GM23338 (cell line): ENCODE measurements around the gene DCAF11. TPM values are rescaled to one million over a fixed set of nuclear protein-coding genes. Genes with fewer than 3 reads are reported as not detected.

Experiments used
- ATAC-seq: fragments of 200-7000 bp; cut with Tn5 transposase; 3 replicates; pipeline ENCODE4 v1.9.1; 2020
- DNase-seq: peaks from one replicate; pipeline ENCODE4 v3.0.0-alpha.2; 2015; ENCODE audit warnings: low spot score
- H2AFZ ChIP-seq: fragments of 200-600 bp; sonication (generic); 2 replicates; pipeline ENCODE4 v1.8.0; 2016; ENCODE audit warnings: antibody characterized with exemption, mild to moderate bottlenecking, moderate library complexity
- H3F3A ChIP-seq: fragments of 200-600 bp; sonication (generic); replicated peaks from 2 replicates; pipeline ENCODE4 v1.8.0; 2017; ENCODE audit warnings: antibody characterized with exemption, mixed run types, low read depth
- H3K27ac ChIP-seq: fragments of 200-600 bp; sonication (generic); 2 replicates; pipeline ENCODE4 v1.6.1; 2016; ENCODE audit warnings: low read depth
- H3K27me3 ChIP-seq: fragments of 200-600 bp; sonication (generic); 2 replicates; pipeline ENCODE4 v1.8.0; 2016; ENCODE audit warnings: mild to moderate bottlenecking, mixed run types, moderate library complexity; ENCODE audit not compliant: insufficient read depth
- H3K36me3 ChIP-seq: fragments of 200-600 bp; sonication (generic); 2 replicates; pipeline ENCODE4 v1.8.0; 2016; ENCODE audit warnings: mild to moderate bottlenecking; ENCODE audit not compliant: insufficient read depth
- H3K4me1 ChIP-seq: fragments of 200-600 bp; sonication (generic); 2 replicates; pipeline ENCODE4 v1.8.0; 2016; ENCODE audit warnings: mild to moderate bottlenecking, moderate library complexity; ENCODE audit not compliant: insufficient read depth
- H3K4me2 ChIP-seq: fragments of 200-600 bp; sonication (generic); 2 replicates; pipeline ENCODE4 v1.7.1; 2017; ENCODE audit warnings: mixed run types
- H3K4me3 ChIP-seq: fragments of 200-600 bp; sonication (generic); 2 replicates; pipeline ENCODE4 v1.6.1; 2016; ENCODE audit warnings: mixed run types
- H3K79me2 ChIP-seq: fragments of 200-600 bp; sonication (generic); replicated peaks from 2 replicates; pipeline ENCODE4 v1.8.0; 2017; ENCODE audit warnings: mild to moderate bottlenecking; ENCODE audit not compliant: insufficient read depth
- H3K9me2 ChIP-seq: fragments of 200-600 bp; sonication (generic); 2 replicates; pipeline ENCODE4 v1.8.0; 2017; ENCODE audit not compliant: insufficient read depth
- H4K20me1 ChIP-seq: fragments of 200-600 bp; sonication (generic); replicated peaks from 2 replicates; pipeline ENCODE4 v1.8.0; 2017; ENCODE audit warnings: mild to moderate bottlenecking; ENCODE audit not compliant: insufficient read depth
- H3K27ac Mint-ChIP-seq: 2 replicates; pipeline ENCODE4 v1.8.0; 2020; ENCODE audit warnings: inconsistent platforms, mild to moderate bottlenecking, moderate library complexity, mixed read lengths
- H3K27me3 Mint-ChIP-seq: 3 replicates; pipeline ENCODE4 v1.8.0; 2022; ENCODE audit warnings: low read depth, mild to moderate bottlenecking, moderate library complexity, mixed read lengths, inconsistent platforms; ENCODE audit not compliant: insufficient read depth, poor library complexity
- H3K36me3 Mint-ChIP-seq: 3 replicates; pipeline ENCODE4 v1.8.0; 2021; ENCODE audit warnings: low read depth, mild to moderate bottlenecking, inconsistent platforms, moderate library complexity, mixed read lengths
- H3K4me1 Mint-ChIP-seq: 3 replicates; pipeline ENCODE4 v1.8.0; 2020; ENCODE audit warnings: mild to moderate bottlenecking, inconsistent platforms, mixed read lengths
- H3K4me3 Mint-ChIP-seq: 3 replicates; pipeline ENCODE4 v1.8.0; 2021; ENCODE audit warnings: moderate library complexity, mild to moderate bottlenecking, inconsistent platforms, mixed read lengths
- H3K9me3 Mint-ChIP-seq: 3 replicates; pipeline ENCODE4 v1.8.0; 2020; ENCODE audit warnings: moderate library complexity, mild to moderate bottlenecking, inconsistent platforms, mixed read lengths
- CREB1 ChIP-seq: fragments of 250-450 bp; sonication (Bioruptor Pico); IDR thresholded peaks from 2 replicates; pipeline ENCODE4 v1.5.0; 2020; ENCODE audit warnings: low read depth, mild to moderate bottlenecking, moderate library complexity
- EZH2 ChIP-seq: fragments of 200-600 bp; sonication (generic); IDR thresholded peaks from one replicate; pipeline ENCODE4 v1.8.0; 2017; ENCODE audit warnings: antibody characterized with exemption, mild to moderate bottlenecking, low read depth; ENCODE audit not compliant: unreplicated experiment
- EZH2phosphoT487 ChIP-seq: fragments of 200-600 bp; sonication (generic); IDR thresholded peaks from one replicate; pipeline ENCODE4 v1.8.1; 2018; ENCODE audit warnings: antibody characterized with exemption; ENCODE audit not compliant: unreplicated experiment
- JUNB ChIP-seq: IDR thresholded peaks from one replicate; pipeline ENCODE4 v1.6.1; 2016; ENCODE audit warnings: antibody characterized with exemption; ENCODE audit not compliant: unreplicated experiment
- NANOG ChIP-seq: IDR thresholded peaks from 2 replicates; pipeline ENCODE4 v1.6.1; 2016; ENCODE audit warnings: antibody characterized with exemption, borderline replicate concordance
- POLR2AphosphoS5 ChIP-seq: IDR thresholded peaks from 2 replicates; pipeline ENCODE4 v1.6.1; 2016; ENCODE audit warnings: antibody characterized with exemption, low read depth
- STAT1 ChIP-seq: IDR thresholded peaks from one replicate; pipeline ENCODE4 v1.6.1; 2016; ENCODE audit warnings: antibody characterized with exemption; ENCODE audit not compliant: unreplicated experiment
- ZNF114 ChIP-seq: fragments of 250-450 bp; sonication (Bioruptor Pico); IDR thresholded peaks from 2 replicates; pipeline ENCODE4 v1.5.0; 2020; ENCODE audit warnings: mild to moderate bottlenecking, moderate library complexity
- ZNF331 ChIP-seq: fragments of 250-450 bp; sonication (Bioruptor Pico); IDR thresholded peaks from 2 replicates; pipeline ENCODE4 v1.5.0; 2020; ENCODE audit warnings: low read depth, mild to moderate bottlenecking, moderate library complexity
- polyA plus RNA-seq: library from polyadenylated mRNA; unstranded; fragments of >200 nt; fragmentation: Nextera tagmentation; extraction: Ambion mirVana; gene quantifications from 2 replicates; pipeline ENCODE4 v1.2.1, GENCODE V29; 2016
- total RNA-seq: library from RNA; depleted of rRNA; stranded (reverse); fragments of >200 nt; shearing (Covaris generic); gene quantifications from 2 replicates; pipeline ENCODE4 v1.2.3, GENCODE V29; 2014
- TF ChIP-seq, protein P1 (sequence below): IDR thresholded peaks from one replicate; pipeline ENCODE4 v1.6.1; 2018; ENCODE audit warnings: antibody characterized with exemption; ENCODE audit not compliant: unreplicated experiment
- TF ChIP-seq, protein P2 (sequence below), 2 experiments: fragments of 200-600 bp in 1 of 2; sonication (generic) in 1 of 2; conservative IDR thresholded peaks; 2 replicates each; pipeline versions ENCODE4 v1.5.1 to v1.6.1; 2016 to 2017; ENCODE audit warnings: antibody characterized with exemption in 2 of 2, low read depth in 2 of 2, mild to moderate bottlenecking in 2 of 2, moderate library complexity in 1 of 2
- TF ChIP-seq, protein P3 (sequence below): IDR thresholded peaks from 2 replicates; pipeline ENCODE4 v1.6.1; 2016; ENCODE audit warnings: antibody characterized with exemption
- TF ChIP-seq, protein P4 (sequence below): fragments of 250-450 bp; sonication (Bioruptor Pico); IDR thresholded peaks from 2 replicates; pipeline ENCODE4 v1.5.0; 2020; ENCODE audit warnings: mild to moderate bottlenecking, moderate library complexity

DCAF11 gene
- total and polyA plus RNA-seq, 2 experiments from 2014 or later: 18.6 to 93.2 TPM

DNA sequence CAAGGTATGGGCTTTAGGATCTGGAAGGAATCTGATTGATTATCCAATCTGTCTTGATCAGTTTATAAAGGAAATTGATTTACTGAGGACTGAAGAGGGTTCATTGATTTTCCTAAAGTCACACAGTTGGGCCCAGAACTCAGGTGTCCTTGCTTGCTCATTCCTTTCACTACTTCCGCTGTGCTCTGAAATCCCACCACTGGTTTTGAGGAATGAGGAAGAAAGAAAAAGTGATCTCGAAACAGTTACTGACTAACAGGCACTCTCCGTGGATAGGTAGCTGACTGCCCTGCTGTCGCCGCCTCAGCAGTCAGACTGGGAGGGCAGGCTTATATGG is 15.8 kb downstream of the DCAF11 start, which contains the start of gene FITM1:
Gene FITM1, plus strand, starts transcription at position 280 of the 337 bp plus-strand sequence. CDS start 905 bp downstream, outside the sequence.
- H3K4me1 ChIP-seq: peaks cover 8% of the 10 kb centered on the region; the same call in 1 of the 2 replicates
- no peak within 1 kb of the TSS for H2AFZ ChIP-seq
- no peaks in the 10 kb centered on the region for H4K20me1 ChIP-seq
- H3F3A ChIP-seq: peaks cover 12% of the 10 kb centered on the region
- Mint-ChIP-seq H3K9me3 (no peaks in the 10 kb centered on the region), H3K27me3 (peaks cover 5% of the 10 kb centered on the region), H3K4me1 (peaks cover 15% of the 10 kb centered on the region), H3K4me3 (no peak within 1 kb of the TSS; the same call in 2 of the 3 replicates), H3K36me3 (no peaks in the 10 kb centered on the region; the same call in 2 of the 3 replicates), H3K27ac (no peak within 1 kb of the TSS)
- H3K27me3 ChIP-seq: no peaks in the 10 kb centered on the region
- H3K27ac ChIP-seq: no peak within 1 kb of the TSS
- ATAC-seq (no peak), DNase-seq (no peak)
- H3K79me2 ChIP-seq: no peaks in the 10 kb centered on the region
- no peaks in the 10 kb centered on the region for H3K9me2 ChIP-seq
- no peak within 1 kb of the TSS for H3K4me3 ChIP-seq
- no peak within 1 kb of the TSS for H3K4me2 ChIP-seq
- no peaks in the 10 kb centered on the region for H3K36me3 ChIP-seq
- TF ChIP-seq POLR2AphosphoS5 (no peak), ZNF331 (no peak), CREB1 (CRISPR knock-in tag) (no peak), NANOG (no peak), EZH2 (no peak), EZH2phosphoT487 (no peak), ZNF114 (no peak), JUNB (no peak), STAT1 (no peak)
- TF ChIP-seq, protein P1, sequence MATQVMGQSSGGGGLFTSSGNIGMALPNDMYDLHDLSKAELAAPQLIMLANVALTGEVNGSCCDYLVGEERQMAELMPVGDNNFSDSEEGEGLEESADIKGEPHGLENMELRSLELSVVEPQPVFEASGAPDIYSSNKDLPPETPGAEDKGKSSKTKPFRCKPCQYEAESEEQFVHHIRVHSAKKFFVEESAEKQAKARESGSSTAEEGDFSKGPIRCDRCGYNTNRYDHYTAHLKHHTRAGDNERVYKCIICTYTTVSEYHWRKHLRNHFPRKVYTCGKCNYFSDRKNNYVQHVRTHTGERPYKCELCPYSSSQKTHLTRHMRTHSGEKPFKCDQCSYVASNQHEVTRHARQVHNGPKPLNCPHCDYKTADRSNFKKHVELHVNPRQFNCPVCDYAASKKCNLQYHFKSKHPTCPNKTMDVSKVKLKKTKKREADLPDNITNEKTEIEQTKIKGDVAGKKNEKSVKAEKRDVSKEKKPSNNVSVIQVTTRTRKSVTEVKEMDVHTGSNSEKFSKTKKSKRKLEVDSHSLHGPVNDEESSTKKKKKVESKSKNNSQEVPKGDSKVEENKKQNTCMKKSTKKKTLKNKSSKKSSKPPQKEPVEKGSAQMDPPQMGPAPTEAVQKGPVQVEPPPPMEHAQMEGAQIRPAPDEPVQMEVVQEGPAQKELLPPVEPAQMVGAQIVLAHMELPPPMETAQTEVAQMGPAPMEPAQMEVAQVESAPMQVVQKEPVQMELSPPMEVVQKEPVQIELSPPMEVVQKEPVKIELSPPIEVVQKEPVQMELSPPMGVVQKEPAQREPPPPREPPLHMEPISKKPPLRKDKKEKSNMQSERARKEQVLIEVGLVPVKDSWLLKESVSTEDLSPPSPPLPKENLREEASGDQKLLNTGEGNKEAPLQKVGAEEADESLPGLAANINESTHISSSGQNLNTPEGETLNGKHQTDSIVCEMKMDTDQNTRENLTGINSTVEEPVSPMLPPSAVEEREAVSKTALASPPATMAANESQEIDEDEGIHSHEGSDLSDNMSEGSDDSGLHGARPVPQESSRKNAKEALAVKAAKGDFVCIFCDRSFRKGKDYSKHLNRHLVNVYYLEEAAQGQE: no peak
- TF ChIP-seq, protein P2, sequence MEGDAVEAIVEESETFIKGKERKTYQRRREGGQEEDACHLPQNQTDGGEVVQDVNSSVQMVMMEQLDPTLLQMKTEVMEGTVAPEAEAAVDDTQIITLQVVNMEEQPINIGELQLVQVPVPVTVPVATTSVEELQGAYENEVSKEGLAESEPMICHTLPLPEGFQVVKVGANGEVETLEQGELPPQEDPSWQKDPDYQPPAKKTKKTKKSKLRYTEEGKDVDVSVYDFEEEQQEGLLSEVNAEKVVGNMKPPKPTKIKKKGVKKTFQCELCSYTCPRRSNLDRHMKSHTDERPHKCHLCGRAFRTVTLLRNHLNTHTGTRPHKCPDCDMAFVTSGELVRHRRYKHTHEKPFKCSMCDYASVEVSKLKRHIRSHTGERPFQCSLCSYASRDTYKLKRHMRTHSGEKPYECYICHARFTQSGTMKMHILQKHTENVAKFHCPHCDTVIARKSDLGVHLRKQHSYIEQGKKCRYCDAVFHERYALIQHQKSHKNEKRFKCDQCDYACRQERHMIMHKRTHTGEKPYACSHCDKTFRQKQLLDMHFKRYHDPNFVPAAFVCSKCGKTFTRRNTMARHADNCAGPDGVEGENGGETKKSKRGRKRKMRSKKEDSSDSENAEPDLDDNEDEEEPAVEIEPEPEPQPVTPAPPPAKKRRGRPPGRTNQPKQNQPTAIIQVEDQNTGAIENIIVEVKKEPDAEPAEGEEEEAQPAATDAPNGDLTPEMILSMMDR (conservative IDR thresholded peaks at IDR 0.05; ENCODE audit: low read depth in 2 of 2): no peak
- TF ChIP-seq, protein P3, sequence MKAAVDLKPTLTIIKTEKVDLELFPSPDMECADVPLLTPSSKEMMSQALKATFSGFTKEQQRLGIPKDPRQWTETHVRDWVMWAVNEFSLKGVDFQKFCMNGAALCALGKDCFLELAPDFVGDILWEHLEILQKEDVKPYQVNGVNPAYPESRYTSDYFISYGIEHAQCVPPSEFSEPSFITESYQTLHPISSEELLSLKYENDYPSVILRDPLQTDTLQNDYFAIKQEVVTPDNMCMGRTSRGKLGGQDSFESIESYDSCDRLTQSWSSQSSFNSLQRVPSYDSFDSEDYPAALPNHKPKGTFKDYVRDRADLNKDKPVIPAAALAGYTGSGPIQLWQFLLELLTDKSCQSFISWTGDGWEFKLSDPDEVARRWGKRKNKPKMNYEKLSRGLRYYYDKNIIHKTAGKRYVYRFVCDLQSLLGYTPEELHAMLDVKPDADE: no peak
- TF ChIP-seq, protein P4, sequence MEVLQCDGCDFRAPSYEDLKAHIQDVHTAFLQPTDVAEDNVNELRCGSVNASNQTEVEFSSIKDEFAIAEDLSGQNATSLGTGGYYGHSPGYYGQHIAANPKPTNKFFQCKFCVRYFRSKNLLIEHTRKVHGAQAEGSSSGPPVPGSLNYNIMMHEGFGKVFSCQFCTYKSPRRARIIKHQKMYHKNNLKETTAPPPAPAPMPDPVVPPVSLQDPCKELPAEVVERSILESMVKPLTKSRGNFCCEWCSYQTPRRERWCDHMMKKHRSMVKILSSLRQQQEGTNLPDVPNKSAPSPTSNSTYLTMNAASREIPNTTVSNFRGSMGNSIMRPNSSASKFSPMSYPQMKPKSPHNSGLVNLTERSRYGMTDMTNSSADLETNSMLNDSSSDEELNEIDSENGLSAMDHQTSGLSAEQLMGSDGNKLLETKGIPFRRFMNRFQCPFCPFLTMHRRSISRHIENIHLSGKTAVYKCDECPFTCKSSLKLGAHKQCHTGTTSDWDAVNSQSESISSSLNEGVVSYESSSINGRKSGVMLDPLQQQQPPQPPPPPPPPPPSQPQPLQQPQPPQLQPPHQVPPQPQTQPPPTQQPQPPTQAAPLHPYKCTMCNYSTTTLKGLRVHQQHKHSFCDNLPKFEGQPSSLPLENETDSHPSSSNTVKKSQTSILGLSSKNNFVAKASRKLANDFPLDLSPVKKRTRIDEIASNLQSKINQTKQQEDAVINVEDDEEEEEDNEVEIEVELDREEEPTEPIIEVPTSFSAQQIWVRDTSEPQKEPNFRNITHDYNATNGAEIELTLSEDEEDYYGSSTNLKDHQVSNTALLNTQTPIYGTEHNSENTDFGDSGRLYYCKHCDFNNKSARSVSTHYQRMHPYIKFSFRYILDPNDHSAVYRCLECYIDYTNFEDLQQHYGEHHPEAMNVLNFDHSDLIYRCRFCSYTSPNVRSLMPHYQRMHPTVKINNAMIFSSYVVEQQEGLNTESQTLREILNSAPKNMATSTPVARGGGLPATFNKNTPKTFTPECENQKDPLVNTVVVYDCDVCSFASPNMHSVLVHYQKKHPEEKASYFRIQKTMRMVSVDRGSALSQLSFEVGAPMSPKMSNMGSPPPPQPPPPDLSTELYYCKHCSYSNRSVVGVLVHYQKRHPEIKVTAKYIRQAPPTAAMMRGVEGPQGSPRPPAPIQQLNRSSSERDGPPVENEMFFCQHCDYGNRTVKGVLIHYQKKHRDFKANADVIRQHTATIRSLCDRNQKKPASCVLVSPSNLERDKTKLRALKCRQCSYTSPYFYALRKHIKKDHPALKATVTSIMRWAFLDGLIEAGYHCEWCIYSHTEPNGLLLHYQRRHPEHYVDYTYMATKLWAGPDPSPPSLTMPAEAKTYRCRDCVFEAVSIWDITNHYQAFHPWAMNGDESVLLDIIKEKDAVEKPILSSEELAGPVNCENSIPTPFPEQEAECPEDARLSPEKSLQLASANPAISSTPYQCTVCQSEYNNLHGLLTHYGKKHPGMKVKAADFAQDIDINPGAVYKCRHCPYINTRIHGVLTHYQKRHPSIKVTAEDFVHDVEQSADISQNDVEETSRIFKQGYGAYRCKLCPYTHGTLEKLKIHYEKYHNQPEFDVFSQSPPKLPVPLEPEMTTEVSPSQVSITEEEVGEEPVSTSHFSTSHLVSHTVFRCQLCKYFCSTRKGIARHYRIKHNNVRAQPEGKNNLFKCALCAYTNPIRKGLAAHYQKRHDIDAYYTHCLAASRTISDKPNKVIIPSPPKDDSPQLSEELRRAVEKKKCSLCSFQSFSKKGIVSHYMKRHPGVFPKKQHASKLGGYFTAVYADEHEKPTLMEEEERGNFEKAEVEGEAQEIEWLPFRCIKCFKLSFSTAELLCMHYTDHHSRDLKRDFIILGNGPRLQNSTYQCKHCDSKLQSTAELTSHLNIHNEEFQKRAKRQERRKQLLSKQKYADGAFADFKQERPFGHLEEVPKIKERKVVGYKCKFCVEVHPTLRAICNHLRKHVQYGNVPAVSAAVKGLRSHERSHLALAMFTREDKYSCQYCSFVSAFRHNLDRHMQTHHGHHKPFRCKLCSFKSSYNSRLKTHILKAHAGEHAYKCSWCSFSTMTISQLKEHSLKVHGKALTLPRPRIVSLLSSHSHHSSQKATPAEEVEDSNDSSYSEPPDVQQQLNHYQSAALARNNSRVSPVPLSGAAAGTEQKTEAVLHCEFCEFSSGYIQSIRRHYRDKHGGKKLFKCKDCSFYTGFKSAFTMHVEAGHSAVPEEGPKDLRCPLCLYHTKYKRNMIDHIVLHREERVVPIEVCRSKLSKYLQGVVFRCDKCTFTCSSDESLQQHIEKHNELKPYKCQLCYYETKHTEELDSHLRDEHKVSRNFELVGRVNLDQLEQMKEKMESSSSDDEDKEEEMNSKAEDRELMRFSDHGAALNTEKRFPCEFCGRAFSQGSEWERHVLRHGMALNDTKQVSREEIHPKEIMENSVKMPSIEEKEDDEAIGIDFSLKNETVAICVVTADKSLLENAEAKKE (CRISPR knock-in tag): no peak
